G401.6 (cell line): ENCODE results near the gene POU6F2.

Experiments used
- FAIRE-seq: peaks from 2 replicates; lab custom pipeline; 2012; peaks lifted over from hg19 to GRCh38; lab: Jason Lieb, UNC

The POU6F2 gene

DNA sequence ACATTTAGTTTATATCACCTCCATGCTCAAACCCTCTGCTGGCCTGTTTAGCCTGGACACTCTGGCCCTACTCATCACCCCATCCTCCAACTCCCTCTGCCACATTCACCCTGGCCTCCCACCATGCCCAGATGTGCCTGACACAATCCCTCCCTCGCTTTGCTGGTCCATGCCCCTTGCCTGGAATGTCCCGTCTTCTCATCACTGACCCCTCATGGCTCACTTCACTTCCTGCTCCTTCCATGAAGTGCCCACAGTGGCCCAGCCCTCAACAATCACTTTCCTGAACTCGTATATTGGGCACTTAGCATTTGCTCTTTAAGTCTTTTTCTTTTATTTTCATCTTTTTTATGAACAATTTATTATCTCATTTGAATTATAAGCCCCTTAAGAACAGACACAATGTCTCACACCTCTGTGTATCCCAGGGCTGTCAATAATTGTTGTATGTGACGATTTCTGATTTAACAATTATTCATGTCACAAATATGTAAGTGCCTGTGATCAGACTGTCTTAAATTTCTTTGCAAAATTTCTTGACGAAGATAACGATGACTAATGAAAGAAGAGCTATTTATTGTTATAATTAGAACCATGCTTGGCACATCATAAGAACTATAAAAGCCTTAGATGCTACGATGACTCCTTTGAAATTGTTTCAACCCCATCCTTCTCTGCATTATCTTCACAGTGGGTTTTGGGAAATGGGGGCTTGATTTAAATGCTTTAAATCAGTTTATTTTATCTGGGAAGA, 378.6 kb downstream of the POU6F2 start:
- FAIRE-seq: no peak

DNA sequence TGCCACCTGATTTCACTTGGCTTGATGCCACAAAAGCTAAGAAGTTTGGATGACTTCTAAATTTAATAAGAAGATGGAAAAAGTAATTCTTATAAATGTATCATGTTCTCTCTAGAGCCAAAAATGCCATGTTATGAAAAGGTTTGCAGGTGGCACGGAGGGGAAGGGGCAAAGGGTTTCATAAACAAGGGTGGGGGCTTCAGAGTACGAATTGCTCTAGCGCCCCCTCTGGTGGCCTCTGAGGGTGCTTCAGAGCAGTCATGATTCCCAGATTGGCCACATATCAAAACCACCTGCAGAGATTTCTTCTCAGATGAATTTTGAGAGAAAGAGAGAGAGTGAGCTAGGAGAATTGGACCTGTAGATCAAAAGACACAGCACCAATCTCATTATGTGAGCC, 379.9 kb downstream of the POU6F2 start:
- no peak for FAIRE-seq

DNA sequence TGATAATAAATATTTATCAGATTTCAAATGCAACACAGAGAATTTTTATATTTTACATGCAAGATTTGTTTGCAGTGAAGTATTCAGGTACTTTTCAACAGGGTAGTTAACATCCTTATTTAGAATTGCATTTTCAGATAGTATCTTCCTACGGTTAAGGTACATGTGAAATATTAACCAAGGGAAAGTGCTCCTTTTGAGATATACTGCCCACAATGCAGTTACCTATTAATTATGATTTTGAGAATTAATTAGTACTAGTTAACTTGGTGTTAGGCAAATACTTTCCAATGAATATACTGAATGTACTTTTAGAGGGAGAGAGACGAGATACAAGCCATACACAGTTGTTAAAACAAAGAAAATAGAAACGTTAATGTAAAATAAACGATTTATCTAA, 382.3 kb downstream of the POU6F2 start:
- no peak for FAIRE-seq

DNA sequence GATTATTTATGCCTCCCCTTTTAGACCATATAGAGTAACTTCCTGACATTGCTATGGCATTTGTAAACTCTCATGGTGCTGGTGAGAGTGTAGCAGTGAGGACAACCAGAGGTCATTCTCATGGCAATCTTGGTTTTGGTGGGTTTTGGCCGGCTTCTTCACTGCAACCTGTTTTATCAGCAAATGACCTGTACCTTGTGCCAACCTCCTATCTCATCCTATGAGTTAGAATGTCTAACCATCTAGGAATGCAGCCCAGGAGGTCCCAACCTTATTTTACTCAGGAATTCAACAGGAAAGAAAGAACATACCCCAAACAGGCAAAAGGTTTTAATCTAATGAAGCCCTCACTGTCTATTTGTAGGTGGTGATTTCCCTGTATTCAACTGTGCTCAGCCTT, 383.1 kb downstream of the POU6F2 start:
- no peak for FAIRE-seq

DNA sequence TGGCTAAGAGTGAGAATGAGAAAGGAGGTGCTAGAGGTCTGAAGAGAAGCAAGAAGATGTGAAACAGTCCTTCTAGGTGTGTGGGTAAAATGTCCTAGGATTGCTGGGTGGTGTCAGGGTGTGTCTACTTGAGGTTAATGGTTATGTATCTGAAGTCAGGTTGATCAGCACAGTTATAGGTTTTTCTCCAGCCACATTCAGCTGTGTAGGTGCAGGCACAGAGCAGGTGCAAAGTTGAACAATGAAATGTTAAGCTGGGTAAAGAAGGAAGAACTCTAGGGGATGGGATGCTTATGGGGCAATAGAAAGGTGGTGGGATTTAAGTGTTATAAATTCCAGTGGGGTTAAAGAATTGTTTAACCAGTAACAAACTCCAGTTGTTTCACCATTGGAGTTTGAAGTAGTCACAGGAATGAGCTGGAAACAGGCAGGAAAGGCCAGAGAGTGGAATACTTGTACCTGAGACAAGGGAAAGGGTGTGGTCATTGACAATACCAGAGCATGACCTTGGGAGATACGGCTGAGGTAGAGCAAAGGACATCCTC, 388.1 kb downstream of the POU6F2 start:
- no peak for FAIRE-seq

DNA sequence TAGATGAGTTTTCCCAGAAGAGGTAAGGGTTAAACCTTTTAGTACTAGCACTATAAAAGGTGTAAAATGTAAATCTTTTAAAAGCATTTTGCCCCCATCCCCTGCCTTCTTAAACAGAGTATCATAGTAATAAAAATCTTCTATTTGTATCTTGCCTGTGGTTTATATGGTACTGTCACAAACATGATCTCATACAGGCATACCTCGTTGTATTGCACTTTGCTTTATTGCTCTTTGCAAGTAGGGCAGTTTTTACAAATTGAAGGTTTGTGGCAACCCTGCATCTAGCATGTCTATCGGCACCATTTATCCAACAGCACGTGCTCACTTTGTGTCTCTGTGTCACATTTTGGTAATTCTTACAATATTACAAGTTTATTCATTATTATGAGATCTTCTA, 389.7 kb downstream of the POU6F2 start:
- FAIRE-seq: no peak

DNA sequence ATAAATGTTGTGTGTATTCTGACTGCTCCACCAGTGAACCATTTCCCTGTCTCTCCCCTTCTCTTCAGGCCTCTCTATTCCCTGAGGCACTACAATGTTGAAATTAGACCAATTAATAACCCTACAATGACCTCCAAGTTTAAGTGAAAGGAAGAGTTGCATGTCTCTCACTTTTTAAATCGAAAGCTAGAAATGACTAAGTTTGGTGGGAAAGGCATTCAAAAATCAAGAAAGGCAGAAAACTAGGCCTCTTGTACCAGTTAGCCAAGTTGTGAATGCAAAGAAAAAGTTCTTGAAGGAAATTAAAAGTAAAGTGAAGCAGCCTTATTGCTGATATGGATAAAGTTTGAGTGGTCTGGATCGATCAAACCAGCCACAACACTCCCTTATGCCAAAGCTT, 390.2 kb downstream of the POU6F2 start:
- no peak for FAIRE-seq

DNA sequence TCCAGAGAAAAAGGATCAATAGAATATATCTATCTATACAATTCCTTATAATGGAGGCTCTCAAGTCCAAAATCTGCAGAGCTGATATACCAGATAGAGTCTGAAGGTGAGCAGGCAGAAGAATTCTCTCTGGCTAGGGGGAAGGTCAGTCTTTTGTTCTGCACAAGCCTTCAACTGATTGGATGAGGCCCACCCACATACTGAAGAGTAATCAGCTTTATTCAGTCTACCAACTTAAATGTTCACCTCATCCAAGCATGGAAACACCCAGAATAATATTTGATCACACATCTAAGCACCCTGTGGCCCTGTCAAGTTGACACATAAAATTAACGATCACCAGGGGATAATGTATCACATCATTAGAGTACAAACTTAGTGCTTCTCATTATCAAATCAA, 394.7 kb downstream of the POU6F2 start:
- FAIRE-seq: no peak

DNA sequence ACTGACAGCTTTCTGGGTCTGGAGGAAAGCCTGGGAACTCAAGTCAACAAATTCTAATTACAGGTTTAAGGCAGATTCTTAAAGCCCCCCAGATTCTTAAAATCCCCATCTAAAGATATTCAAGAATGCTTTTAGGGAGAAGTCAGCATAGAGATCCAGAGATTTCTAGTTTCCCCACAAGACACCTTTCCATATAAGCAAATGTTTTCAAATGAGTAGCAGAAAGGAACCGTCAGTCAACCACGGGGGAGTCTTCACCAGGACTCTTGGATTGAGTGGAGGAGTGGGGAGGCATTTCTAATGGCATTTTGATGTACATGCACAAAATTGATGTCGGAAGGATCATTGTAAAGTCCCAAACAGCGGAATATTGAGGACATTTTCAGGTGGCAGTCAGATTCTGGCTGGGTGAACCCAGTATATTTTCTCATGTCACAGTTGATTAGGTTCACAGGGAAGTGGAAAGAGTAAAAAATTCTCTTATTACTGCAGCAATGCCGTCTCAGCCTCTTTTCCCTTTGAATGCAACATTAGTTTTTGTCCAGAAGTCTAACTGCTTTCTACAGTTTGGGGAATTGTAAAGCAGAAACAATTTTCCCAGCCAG, 396.8 kb downstream of the POU6F2 start:
- FAIRE-seq: no peak

DNA sequence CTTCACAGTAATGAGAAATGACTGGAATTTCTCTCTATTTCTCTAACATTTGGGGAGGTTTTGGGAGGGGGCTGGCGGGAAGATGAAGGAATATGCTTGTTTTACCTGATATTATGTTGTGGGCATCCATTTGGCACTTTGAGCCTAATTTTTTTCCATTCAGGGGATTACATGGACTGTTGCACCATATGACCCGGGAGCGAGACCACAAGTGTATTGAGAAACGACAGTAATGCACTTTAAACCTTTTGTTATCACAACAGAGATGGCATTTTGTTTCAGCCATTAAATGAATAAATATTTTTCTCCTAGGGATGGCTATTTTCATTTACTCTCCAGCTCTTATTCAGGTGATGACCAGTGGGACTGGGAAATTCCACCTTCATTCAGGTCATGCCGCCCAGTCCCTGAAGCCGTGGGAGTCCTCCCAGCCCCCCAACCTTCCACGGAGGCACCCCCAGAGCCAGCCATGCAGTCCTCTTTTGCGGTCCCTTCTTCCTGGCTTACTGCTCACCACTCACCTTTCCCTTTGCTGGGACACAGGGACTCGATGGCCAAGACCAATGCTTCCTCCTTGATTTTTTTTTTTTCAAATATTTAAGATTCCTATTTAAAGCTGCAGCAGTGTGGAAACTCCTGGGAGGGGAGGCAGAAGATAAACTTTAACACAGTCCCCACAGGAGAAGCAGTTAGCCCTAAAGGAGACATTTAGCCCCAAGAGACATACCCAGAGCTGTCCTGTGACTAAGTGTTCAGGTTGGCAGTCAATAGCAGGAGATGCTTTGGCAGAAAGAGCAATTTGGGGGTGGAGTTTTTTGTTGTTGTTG, 397.6 kb downstream of the POU6F2 start:
- no peak for FAIRE-seq

DNA sequence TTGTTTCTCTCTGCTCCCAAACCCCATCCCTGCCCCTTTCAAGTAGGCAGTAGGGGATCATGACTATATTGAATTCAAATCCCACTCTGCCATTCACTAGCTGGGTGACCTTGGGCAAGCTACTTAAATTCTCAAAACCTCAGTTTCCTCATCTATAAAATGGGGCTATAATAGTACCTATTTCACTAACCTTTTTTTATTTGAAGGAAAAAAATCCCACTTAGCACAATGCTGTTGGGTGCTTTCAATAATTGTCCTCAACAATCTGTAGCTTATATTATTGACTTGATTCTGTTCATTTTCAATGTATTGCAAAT, 398.1 kb downstream of the POU6F2 start:
- no peak for FAIRE-seq

DNA sequence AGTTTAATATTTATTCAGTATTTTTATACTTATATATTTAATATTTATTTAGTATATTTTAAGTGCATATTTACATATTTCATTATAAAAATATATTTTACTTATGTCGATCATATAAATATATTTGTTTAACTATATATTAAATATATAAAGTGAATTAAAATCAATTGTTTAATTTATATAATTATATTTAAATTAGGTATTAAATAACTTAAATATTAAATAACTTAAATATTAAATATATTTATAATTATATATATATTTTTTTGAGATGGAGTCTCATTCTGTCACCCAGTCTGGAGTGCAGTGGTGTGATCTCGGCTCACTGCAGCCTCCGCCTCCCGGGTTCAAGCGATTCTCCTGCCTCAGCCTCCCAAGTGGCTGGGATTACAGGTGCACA, 399.2 kb downstream of the POU6F2 start:
- FAIRE-seq: peak; percentile 99

DNA sequence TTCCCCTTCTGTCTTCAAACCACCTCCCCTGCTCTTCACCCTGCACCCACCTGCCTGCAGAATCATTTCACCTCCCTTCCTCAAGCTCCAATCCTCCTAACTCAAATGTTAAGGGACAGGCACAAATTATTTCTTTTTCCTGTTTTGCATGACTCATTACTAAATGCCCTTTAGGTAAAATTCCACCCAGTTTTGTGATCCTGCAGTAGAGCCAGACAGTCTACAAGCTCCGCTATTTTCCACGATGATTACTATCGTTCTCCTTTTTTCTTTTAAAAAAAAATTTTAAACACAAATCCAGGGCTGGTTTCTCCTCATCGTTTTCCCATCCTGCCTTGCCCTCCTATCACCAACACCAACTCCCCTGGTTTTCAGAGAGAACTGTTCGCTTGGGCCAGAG, 401.7 kb downstream of the POU6F2 start:
- no peak for FAIRE-seq

DNA sequence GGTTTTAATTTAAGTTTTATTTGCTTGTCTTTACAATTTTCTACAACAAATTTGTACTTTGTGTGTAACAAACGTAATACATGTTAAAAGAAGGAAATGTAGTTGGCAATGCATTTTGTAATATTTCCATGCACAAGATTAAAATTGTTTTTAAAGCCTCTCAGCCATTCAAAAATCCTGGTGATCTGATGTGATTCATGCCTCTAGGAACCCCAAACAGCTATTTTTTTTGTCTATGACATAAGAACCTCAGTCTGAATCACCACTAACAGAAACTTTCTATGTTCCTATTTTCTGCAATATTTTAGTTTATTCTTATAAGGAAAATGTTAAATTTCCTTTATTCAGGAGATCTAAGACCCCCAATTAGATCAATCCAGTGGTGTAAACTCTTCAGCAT, 405.4 kb downstream of the POU6F2 start:
- no peak for FAIRE-seq

DNA sequence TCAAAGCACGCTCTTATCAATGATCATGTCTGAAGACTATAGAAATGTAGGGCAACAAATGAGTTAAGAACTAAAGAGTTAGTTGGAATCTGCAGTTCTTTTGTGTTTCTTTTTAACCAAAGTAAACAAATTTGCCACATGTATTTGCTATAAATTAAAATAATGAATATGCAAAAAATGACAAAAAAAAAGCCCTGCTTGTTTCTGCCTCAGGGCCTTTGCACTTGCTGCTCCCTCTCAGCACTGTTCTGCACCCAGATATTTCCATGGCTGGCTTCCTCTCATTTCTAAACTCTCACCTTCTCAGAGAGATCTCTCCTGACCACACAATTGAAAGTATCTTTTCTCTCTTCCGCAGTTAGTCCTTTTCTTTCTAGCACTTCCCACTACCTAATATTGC, 406.7 kb downstream of the POU6F2 start:
- FAIRE-seq: no peak

DNA sequence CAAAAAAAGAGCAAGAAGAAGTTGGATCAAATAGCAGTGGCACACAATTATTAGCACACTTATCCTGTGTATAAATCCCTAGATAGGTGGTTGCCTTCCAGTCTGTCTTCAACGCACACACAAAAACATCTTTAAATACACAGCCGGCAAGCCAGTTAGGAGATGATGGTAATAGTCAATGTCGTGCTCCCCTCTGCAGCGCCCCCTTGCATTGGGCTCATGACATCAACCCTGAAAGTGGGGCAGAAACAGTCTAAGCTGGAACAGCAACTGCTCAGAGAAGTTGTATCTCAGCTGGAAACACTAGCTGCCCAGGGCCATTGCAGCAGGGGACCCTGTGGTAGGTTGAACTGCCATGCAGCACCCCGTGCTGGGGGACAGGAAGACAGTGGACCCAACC, 409.0 kb downstream of the POU6F2 start:
- no peak for FAIRE-seq

DNA sequence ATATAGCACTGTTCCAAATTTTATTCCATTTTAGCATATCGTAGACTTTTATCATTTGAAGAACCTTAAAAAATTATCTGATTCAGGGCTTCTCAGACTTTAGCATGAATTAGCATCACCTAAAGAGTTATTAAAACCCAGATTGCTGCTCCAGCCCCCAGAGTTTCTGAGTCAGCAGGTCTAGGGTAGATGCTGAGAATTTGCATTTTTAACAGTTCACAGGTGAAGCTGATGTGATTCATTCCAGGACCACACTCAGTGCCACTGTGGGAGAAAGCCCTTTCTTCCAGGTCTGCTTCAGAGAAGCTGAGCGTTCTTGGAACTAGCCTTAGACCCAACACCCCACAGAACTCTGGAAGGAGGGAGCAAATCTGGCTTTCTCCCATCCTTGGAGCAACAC, 414.4 kb downstream of the POU6F2 start:
- no peak for FAIRE-seq

DNA sequence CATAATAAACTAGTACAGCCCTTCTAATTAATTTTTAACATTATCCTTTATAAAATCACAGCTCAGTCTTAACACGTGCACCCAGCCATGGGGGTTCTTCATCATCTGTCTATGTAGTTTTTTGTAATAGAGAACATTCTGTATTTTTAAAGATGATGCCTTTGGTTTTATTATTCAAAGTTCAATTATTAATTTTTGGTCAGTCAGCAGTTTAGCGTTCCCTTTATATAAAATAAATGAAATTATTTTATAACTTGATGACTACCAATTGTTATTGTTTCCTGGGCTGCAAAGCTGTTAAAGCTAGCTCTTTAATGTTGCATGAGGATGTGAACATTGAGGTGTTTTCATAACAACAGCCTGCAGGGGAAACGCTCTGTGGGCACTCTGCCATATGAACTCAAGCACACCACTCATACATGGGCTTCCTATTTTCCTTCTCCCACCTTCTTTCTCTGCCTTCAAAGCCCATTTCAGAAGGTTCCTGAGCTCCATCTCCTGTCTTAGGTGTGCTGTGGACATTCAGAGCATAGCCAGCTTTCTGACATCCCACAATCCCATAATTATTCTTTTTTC, 416.5 kb downstream of the POU6F2 start:
- no peak for FAIRE-seq

DNA sequence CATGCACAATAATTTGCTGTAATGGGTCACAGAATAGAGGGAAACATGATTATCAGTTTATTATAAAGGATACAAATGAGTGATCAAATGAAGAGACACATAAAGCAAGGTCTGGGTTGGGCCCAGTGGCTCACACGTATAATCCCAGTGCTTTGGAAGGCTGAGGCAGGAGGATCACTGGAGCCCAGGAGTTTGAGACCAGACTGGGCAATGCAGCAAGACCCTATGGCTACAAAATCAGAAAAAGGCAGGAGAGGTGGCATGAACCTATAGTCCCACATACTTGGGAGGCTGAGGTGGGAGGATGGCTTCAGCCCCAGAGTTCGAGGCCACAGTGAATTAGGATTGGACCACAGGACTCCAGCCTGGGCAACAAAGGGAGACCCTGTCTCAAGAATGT, 421.7 kb downstream of the POU6F2 start:
- FAIRE-seq: no peak

DNA sequence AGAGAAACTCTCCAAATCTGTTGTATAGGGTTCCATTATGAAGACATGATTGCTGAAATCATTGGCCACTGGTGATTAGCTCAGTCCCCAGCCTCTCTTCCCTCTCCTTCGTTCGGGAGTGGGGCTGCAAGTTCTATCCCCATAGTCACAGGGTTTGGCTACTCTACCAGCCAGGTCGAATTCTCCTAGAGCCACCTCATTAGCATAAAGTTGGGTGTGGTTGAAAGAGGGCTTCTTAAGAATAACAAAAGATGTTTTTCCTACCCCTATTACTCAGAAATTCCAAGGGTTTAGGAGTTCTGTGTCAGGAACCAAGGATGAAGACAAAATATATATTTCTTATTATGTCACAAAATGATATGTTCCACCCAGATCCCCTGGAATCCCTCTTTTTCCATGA, 422.3 kb downstream of the POU6F2 start:
- no peak for FAIRE-seq

DNA sequence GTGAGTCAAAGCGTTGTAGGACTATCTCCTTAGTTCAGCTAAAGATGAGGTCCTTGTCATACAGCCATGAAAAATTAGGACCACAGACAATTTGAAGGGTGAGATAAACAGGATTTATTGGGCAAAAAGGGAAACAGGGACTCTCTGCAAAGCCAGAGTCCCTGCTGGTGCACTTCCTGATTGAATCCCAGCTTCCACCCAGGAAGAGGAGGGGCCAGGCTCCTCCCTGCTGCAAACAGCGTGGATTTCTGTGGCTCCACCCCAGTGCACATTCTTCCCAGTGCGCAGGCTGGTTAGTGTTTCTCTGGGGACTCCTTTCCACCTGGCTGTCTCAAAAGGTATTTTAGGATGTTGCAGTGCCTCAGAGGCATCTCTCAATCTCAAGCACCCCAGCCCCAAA, 423.1 kb downstream of the POU6F2 start:
- FAIRE-seq: no peak

DNA sequence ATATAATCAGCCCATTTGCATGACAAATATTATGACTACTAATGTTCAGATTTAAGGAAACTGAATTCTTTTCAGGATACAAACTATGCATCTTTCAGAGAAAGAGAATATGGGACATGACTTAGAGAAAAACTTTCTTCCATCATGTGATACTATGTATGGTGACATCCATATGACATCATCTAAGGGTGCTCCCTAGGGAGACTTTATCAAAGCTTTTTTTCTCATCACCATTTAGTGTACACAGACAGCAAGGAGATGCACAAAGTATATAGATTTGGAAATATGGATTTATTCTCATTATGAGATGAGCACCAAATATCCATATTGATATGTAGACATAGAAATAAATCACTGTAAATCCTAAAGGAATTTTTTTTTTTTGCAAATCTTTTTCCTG, 424.3 kb downstream of the POU6F2 start:
- FAIRE-seq: no peak

DNA sequence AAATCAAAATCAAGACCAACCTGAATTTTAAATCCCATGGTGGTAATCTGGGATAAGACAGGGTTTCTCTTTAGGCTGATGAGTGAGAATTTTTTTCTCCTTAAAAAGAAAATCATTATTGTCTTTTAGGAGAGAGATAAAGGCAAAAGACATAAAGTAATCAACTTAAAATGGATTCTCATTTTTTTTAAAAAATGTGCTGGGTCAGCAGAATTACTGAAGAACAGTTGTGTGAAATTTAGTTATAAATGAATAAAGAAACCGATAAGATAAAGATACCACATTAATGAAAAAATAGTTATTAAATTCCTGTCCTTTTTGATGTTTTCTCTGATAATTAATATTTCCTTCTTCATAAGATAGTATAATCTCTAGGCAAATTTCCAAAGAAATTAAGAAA, 427.2 kb downstream of the POU6F2 start:
- peak; percentile 79 for FAIRE-seq
